ENCODE measurements around the gene TMEM37. TPM values are rescaled to one million over a fixed set of nuclear protein-coding genes. Genes with fewer than 3 reads are reported as not detected.

TMEM37 gene
- total RNA-seq, 1 donor from 2014 or later, result 2.2 TPM

GRCh38 chr2:119478188-119478977 is 46.7 kb downstream of the TMEM37 start:
- peak; percentile 24 for DNase-seq (ENCODE audit: low spot score)

DNA sequence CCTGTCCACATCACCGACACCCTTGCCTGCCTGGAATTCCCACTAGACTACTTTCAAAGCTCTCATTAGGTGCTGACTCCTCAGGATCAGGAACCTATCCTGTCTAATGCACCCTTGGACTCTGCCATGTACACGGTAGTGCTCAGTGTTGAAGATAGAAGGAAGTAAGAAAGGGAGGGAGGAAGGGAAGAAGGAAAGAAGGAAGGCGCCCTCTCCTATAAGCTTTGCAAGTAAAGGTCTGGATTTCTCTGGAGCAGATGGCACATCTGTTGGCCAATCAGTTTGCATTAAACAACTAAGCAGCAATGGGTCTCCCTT is 47.3 kb downstream of the TMEM37 start:
- DNase-seq (ENCODE audit: low spot score), result no peak

DNA sequence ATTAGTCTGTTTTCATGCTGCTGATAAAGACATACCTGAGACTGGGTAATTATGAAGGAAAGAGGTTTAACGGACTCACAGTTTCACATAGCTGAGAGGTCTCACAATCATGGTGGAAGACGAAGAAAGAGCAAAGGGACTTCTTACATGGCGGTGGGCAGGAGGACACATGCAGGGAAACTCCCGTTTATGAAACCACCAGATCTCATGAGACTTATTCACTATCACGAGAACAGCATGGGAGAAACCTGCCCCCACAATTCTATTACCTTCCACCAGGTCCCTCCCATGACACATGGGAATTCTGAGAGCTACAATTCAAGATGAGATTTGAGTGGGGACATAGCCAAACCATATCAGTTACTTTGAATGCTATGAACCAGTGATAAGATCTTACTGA is 48.5 kb downstream of the TMEM37 start:
- DNase-seq (ENCODE audit: low spot score), result no peak

DNA sequence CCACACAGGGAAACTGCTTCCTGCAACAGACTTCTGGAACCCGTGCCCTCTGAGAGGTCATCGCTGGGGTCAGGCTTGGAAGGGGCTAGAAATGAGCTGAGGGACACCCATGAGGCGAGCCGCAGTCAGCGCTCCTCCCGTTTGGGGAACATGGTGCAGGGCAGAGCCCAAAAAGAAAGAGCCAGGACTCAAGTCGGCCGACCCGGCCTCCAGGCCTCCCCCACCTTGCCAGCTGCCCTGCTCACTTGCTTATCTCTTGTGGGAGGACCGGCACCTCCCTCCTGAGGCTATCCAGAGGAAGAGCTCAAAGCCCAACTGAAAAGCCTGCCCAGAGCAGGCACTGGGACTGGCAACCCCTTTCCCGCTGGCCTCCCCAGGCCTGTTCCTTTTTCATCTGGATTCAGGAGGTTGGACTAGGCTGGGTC is 49.1 kb downstream of the TMEM37 start:
- peak; percentile 30 for DNase-seq (ENCODE audit: low spot score)

DNA sequence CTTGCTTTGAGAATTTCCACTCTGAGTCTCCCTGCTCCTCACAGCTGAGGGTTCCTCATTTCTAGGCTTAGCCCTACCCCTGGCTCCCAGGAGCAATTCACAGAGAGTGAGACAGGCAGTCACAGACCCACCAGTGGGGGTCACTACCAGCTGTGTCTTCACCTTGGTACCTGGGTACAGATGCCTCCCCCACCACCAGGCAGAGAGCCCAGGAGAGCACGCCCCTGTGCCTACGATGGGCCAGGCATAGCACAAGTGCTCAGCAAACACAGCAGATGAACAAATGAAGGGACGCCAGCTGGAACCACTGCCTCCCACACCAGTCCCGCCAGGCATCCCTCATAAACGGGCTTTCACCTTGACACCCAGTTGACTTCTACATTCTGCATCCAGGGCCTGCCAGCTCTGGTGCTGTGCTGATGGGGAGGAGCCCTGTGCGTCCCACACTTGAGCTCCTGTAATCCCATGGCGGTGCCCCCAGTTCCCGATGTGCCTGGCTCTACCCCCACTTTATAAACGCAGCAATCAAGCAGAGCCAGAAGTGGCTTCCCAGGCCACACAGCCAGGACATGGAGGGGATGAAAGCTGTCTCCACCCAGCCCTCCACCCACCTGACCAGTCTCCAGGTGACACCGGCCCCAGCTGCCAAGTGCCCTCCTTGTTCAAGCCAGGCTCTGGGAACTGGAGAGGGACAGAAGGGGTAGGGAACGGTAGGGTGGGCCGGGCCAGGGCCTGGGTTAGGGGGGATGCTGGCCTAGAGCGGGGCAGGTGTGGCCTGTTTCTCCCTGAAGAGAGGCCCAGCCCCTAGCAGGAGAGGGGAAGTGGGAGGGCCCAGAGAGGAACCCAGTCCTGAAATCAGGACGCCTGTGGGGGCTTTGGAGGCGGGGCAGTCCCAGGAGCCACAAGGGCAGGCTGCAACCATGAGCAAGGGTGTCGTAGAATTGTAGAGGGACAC is 50.1 kb downstream of the TMEM37 start:
- DNase-seq (ENCODE audit: low spot score), result no peak

- no peak for DNase-seq (ENCODE audit: low spot score)
These were observed 51.1 kb downstream of the TMEM37 start for GRCh38 chr2:119482481-119483394.

DNA sequence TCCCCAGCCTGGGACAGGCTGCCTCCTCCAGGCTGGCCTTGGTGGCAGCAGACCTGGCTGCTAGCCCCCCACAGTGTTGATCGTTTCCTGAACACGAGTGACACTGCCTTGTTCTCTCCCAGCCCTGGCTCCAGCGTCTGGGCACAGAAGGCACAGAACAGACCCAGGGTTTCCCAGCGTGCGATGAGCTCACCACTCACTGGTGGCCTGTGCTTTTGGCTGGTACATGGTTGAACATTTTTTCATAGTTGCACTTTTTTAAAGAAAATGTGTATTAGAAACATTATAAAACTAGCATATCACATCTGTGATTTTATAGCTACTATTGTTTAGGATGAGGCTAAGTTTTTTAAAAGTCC is 51.7 kb downstream of the TMEM37 start:
- no peak for DNase-seq (ENCODE audit: low spot score)

- no peak for DNase-seq (ENCODE audit: low spot score)
These were observed 52.5 kb downstream of the TMEM37 start for GRCh38 chr2:119483896-119484718.

GRCh38 chr2:119484834-119485233 is 53.2 kb downstream of the TMEM37 start:
- no peak for DNase-seq (ENCODE audit: low spot score)

GRCh38 chr2:119485336-119486110 is 53.9 kb downstream of the TMEM37 start:
- no peak for DNase-seq (ENCODE audit: low spot score)

GRCh38 chr2:119486196-119486827 is 54.7 kb downstream of the TMEM37 start:
- no peak for DNase-seq (ENCODE audit: low spot score)

DNA sequence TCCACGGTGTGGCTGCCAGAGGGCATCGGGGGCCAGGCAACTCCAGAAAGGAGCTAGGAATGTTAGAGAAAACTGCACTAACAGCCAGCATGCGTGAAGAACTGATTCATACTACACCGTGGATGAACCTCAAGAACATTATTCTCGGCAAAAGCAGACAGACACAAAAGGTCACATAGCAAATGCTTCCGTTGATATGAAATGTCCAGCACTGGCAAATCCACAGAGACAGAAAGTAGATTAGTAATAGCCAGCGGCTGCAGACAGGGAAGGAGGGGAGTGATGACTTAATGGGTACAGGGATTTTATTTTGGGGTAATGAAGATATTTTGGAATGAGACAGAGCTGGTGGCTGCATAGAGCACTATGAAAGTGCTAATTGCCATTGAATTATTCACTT is 55.2 kb downstream of the TMEM37 start:
- DNase-seq (ENCODE audit: low spot score), result no peak

DNA sequence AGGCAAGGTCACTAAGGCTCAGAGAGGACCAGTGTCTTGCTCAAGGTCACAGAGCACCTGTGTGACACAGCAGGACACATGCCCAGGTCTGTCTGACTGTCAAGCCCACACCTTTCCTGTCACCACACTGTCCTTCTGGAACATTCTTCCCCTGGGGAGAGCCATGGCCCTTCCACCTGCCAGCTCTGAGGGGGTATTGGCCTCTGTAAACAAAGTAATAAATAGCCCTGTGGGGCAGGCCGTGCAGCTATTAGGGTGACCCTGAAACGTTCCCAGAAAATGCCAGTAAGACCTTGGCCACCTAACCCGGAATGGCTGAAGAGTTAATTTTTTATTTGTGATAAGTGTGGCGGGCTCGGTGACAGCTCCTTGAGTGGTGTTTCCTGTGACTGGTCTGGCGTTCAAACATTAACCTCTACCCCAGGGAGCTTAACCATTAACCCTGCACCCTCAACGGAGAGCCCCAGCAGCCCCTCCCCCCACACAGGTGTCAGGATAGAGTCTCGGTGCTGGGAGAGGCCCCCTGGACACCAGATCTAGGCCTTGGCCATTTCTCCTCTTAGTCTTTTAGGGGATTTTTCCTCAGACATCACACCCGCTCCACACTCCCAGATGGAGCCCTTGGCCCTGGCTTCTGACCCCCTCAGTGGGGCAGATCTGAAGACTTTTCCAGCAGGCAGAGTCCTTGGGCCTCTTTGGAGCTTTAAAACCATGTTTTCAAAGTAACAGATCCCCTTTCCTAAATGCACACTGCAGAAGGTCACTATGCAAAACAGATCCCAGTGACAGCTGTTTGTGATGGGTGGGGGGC is 56.0 kb downstream of the TMEM37 start:
- DNase-seq (ENCODE audit: low spot score), result no peak

Other genes with a start within 250 kb of the TMEM37 start
- gene STEAP3, start 208.0 kb upstream of the TMEM37 start, total RNA-seq, result 40.7 TPM
- gene C2orf76, start 65.0 kb upstream of the TMEM37 start, total RNA-seq, result 14.3 TPM
- gene DBI, start 64.9 kb upstream of the TMEM37 start, total RNA-seq, result 99.6 TPM
- not detected for gene SCTR, start 92.6 kb downstream of the TMEM37 start, total RNA-seq
- 2.8 TPM for gene CFAP221, start 112.6 kb downstream of the TMEM37 start, total RNA-seq
- gene TMEM177, start 247.3 kb downstream of the TMEM37 start, total RNA-seq, result 18.9 TPM

Data from ureter (tissue), 1 donor.